Panc1 (cell line): Measurements from ENCODE around the gene RNF115.

Experiments
- TCF7L2 ChIP-seq: IDR thresholded peaks from 2 replicates; pipeline ENCODE4 v1.6.1; 2011; ENCODE audit warnings: mild to moderate bottlenecking, low read depth, low read length, inconsistent platforms
- TF ChIP-seq, protein P1 (sequence below): fragments of 450-650 bp; IDR thresholded peaks from 2 replicates; pipeline ENCODE4 v1.5.1; 2017; ENCODE audit warnings: mild to moderate bottlenecking

DNA sequence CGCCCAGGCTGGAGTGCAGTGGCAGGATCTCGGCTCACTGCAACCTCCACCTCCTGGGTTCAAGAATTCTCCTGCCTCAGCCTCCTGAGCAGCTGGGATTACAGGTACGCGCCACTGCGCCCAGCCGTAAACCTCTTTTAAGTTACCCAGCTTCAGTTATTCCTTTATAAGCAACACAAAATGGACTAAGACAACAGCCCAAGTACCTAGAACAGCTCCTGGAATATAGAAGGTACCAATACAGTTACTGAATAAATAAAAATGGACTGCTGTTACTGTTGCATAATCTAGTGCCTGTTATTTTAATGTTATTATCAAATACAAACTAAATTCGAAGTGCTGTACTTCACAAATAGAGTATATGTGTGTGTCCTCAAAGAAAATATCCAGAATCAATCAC is 17.1 kb downstream of the RNF115 start:
- TF ChIP-seq, protein P1, sequence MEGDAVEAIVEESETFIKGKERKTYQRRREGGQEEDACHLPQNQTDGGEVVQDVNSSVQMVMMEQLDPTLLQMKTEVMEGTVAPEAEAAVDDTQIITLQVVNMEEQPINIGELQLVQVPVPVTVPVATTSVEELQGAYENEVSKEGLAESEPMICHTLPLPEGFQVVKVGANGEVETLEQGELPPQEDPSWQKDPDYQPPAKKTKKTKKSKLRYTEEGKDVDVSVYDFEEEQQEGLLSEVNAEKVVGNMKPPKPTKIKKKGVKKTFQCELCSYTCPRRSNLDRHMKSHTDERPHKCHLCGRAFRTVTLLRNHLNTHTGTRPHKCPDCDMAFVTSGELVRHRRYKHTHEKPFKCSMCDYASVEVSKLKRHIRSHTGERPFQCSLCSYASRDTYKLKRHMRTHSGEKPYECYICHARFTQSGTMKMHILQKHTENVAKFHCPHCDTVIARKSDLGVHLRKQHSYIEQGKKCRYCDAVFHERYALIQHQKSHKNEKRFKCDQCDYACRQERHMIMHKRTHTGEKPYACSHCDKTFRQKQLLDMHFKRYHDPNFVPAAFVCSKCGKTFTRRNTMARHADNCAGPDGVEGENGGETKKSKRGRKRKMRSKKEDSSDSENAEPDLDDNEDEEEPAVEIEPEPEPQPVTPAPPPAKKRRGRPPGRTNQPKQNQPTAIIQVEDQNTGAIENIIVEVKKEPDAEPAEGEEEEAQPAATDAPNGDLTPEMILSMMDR, result no peak
- no peak for TF ChIP-seq TCF7L2
